ENCODE measurements around the gene ACP3. TPM values are rescaled to one million over a fixed set of nuclear protein-coding genes. Genes with fewer than 3 reads are reported as not detected.
"Not testable (repeated sequence)": the region's sequence is repeated elsewhere in the genome, so short reads cannot be mapped to it uniquely, and the experiment has no call there.

ACP3 gene
- total RNA-seq, 1 experiment from 2014 or later = 0.62 TPM

GRCh38 chr3:132362329-132362728 lies 45.1 kb downstream of the ACP3 start:
- Histone ChIP-seq H3K36me3 (replicated peaks; ENCODE audit: control insufficient read depth, insufficient read depth, low read length) (no peaks in the 10 kb centered on the region), H3K4me3 (ENCODE audit: insufficient read depth, low read depth, low read length) (no peak overlapping the region), H3K27me3 (ENCODE audit: control insufficient read depth, insufficient read depth, low read length) (no peaks in the 10 kb centered on the region)
- no peak for DNase-seq

DNA sequence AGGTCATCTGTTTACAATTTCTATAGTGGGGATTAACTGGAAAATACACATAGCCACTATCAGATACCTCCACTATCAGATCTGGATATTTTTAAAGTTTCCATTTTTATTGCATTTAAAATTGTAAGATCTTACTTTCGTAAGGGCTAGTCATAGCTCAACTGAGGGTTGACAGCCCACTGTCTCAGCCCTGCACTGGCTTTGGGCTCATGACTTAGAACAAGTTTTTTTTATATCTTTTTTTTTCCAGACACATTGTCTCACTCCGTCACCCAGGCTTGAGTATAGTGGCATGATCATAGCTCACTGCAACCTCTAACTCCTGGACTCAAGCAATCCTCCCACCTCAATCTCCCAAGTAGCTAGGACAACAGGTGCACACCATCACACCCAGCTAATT lies 51.3 kb downstream of the ACP3 start:
- H3K36me3 ChIP-seq (replicated peaks; ENCODE audit: control insufficient read depth, insufficient read depth, low read length) = no peaks in the 10 kb centered on the region
- no peak overlapping the region for H3K4me3 ChIP-seq (ENCODE audit: insufficient read depth, low read depth, low read length)
- no peaks in the 10 kb centered on the region for H3K27me3 ChIP-seq (ENCODE audit: control insufficient read depth, insufficient read depth, low read length)
- no peak for DNase-seq

GRCh38 chr3:132368962-132369361 lies 51.8 kb downstream of the ACP3 start:
- Histone ChIP-seq H3K27me3 (ENCODE audit: control insufficient read depth, insufficient read depth, low read length) (no peaks in the 10 kb centered on the region), H3K36me3 (replicated peaks; ENCODE audit: control insufficient read depth, insufficient read depth, low read length) (no peaks in the 10 kb centered on the region), H3K4me3 (ENCODE audit: insufficient read depth, low read depth, low read length) (no peak overlapping the region)
- no peak for DNase-seq

- H3K4me3 ChIP-seq (ENCODE audit: insufficient read depth, low read depth, low read length) = peak overlapping the region; percentile 37
- H3K36me3 ChIP-seq (replicated peaks; ENCODE audit: control insufficient read depth, insufficient read depth, low read length); H3K27me3 ChIP-seq (ENCODE audit: control insufficient read depth, insufficient read depth, low read length); DNase-seq: not testable (repeated sequence)
These were observed 59.7 kb downstream of the ACP3 start for GRCh38 chr3:132376945-132377354.

DNA sequence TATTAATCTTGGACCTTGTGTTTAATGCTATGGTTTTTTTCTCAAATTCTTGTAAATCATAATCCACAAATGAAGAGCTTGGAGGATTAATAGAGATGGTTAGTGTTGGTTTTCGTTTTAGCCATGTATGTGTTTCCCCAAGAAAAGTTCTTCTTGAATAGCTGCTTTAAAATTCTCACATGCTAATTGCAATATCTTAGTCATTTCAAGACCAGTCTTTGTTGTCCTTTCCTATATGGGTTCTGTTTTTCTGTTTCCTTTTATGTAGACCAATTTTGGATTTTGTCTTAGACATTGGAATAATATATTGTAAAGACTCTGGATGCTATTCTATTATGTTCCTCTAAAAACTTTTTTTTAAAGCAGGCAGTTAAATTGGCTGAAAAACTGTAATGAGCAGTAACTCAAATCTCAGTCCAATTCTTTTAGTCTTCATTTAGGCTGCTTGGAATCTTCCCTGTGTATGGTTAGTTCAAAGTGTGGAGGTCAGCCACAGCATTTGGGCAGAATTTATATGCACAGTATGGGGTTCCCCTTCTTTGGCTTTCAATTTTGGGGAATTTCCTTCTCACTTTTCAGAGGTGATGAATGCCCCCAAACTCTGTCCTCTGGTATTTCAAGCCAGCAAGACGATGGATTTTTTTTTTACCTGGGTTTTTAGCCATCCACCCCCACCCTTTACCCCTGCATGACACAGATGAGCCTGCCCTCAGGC lies 61.0 kb downstream of the ACP3 start:
- H3K36me3 ChIP-seq (replicated peaks; ENCODE audit: control insufficient read depth, insufficient read depth, low read length) = no peaks in the 10 kb centered on the region
- no peak for DNase-seq
- no peaks in the 10 kb centered on the region for H3K27me3 ChIP-seq (ENCODE audit: control insufficient read depth, insufficient read depth, low read length)
- H3K4me3 ChIP-seq (ENCODE audit: insufficient read depth, low read depth, low read length) = no peak overlapping the region

DNA sequence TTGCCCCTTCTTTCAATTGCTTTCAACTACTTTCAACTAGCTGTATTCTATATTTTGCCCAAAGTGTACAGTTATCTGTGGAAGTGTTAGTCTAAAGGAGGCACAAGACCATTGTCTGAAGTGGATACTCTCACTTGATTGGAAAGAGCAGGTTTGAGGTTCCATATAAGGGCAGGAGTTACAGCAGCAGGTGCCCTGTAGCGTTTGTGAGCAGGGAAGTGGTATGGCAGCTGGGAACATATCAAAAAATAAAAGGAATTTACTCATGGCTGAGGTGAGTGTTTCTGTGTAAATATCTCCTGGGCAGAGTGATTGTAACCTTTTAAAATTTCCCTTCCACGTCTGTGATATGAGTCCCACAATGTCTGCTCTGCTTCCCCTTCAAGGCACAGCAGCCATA lies 61.6 kb downstream of the ACP3 start:
- Histone ChIP-seq H3K36me3 (replicated peaks; ENCODE audit: control insufficient read depth, insufficient read depth, low read length) (no peaks in the 10 kb centered on the region), H3K4me3 (ENCODE audit: insufficient read depth, low read depth, low read length) (no peak overlapping the region)
- DNase-seq = no peak

DNA sequence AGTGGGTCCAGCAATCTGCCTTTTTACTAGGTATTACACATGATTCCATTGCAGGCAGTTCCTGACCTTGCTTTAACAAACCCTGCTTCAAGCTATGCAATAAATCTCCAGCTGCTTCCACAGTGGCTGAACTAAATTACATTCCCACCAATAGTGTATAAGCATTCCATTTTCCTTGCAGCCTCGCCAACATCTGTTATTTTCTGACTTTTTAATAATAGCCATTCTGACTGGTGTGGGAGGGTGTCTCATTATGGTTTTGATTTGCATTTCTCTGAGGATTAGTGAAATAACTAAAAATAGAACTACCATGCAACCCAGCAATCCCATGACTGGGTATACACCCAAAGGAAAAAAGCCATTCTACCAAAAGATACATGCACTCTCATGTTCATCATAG lies 63.7 kb downstream of the ACP3 start:
- Histone ChIP-seq H3K27me3 (ENCODE audit: control insufficient read depth, insufficient read depth, low read length) (no peaks in the 10 kb centered on the region), H3K4me3 (ENCODE audit: insufficient read depth, low read depth, low read length) (no peak overlapping the region), H3K36me3 (replicated peaks; ENCODE audit: control insufficient read depth, insufficient read depth, low read length) (no peaks in the 10 kb centered on the region)
- DNase-seq = no peak

More for the DNA sequence above, 61.6 kb downstream of the ACP3 start:
- H3K27me3 ChIP-seq (ENCODE audit: control insufficient read depth, insufficient read depth, low read length) = no peaks in the 10 kb centered on the region

- no peak for DNase-seq
- H3K36me3 ChIP-seq (replicated peaks; ENCODE audit: control insufficient read depth, insufficient read depth, low read length) = no peaks in the 10 kb centered on the region
- no peak overlapping the region for H3K4me3 ChIP-seq (ENCODE audit: insufficient read depth, low read depth, low read length)
- H3K27me3 ChIP-seq (ENCODE audit: control insufficient read depth, insufficient read depth, low read length) = no peaks in the 10 kb centered on the region
These were observed 64.2 kb downstream of the ACP3 start for GRCh38 chr3:132381348-132381944.

DNA sequence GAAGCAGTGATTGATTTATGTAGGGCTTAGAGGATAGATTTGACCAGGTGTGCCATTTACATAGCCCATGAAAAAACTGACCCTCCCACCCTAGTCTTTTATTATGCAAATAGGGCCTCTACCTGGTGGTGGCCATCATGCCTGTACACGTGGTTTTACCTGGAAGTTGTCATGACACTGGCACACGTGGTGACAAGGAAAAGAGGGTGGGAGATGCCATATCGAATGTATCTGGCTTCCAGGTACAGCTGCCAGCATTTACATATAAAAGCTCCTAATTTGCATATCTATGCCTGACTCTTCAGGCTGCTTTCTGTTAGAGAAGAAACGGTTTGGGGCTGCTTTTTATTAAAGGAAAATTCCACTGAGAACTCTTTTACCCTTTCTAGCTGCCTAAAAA lies 65.1 kb downstream of the ACP3 start:
- H3K27me3 ChIP-seq (ENCODE audit: control insufficient read depth, insufficient read depth, low read length) = no peaks in the 10 kb centered on the region
- peak; percentile 56 for DNase-seq
- H3K36me3 ChIP-seq (replicated peaks; ENCODE audit: control insufficient read depth, insufficient read depth, low read length) = no peaks in the 10 kb centered on the region
- no peak overlapping the region for H3K4me3 ChIP-seq (ENCODE audit: insufficient read depth, low read depth, low read length)

DNA sequence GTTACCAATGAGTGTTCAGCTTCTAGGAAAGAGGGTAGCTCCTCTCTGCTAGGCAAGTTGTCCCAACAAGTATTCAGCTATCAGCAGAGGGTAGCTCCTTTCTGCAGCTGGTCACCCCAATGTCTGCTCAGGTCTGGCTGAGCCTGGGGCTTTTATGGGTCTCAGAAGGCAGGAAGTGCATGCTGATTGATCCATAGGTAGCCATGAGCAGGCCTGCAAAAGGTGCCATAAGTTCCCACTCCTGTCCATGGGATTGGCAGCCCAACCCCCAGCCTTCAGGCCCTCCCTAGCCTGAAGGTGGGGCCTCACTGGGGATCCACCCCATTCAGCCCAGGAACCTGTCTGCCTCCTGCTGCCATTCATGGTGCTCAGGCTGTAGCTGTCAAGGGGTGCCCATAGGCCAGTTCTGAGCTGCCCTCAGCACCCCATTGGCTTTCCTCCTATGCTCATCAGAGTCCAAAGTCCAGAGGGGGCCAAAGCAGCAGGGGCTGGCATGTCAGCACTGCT lies 65.5 kb downstream of the ACP3 start:
- H3K4me3 ChIP-seq (ENCODE audit: insufficient read depth, low read depth, low read length) = no peak overlapping the region
- H3K36me3 ChIP-seq (replicated peaks; ENCODE audit: control insufficient read depth, insufficient read depth, low read length) = no peaks in the 10 kb centered on the region
- peak; percentile 31 for DNase-seq
- H3K27me3 ChIP-seq (ENCODE audit: control insufficient read depth, insufficient read depth, low read length) = no peaks in the 10 kb centered on the region

DNA sequence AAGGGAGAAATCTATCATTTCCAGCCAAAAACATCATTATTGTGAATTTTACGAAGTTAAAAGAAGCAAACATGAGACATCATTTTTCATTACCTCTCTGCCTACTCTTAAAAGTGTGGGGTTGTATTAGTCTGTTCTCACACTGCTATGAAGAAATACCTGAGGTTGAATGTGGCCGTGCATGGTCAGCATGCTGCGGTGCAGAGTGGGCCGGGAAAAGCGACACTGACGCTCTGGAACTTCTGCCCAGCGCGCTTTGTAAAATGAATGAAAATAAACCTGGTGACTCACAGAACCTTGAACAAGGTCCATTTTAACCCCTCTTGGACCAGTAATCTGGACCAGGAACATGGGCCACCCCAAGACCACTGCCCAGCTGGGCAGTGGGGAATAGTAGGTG lies 69.1 kb downstream of the ACP3 start:
- no peaks in the 10 kb centered on the region for H3K27me3 ChIP-seq (ENCODE audit: control insufficient read depth, insufficient read depth, low read length)
- DNase-seq = no peak
- no peaks in the 10 kb centered on the region for H3K36me3 ChIP-seq (replicated peaks; ENCODE audit: control insufficient read depth, insufficient read depth, low read length)
- H3K4me3 ChIP-seq (ENCODE audit: insufficient read depth, low read depth, low read length) = no peak overlapping the region

DNA sequence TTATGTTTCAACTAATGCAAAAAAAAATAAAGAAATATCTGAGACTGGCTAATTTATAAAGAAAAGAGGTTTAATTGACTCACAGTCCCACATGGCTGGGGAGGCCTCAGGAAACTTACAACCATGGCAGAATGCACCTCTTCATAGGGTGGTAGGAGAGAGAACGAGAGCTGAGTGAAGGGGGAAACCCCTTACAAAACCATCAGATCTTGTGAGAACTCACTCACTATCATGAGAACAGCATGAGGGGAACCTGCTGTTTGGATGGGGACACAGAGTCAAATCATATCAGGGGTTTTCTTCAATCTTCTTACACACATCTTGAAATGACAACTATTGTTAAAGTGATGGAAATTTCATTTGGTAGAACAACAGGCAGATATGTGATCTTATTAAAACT lies 75.5 kb downstream of the ACP3 start:
- not testable (repeated sequence) for DNase-seq; H3K36me3 ChIP-seq (replicated peaks; ENCODE audit: control insufficient read depth, insufficient read depth, low read length); H3K27me3 ChIP-seq (ENCODE audit: control insufficient read depth, insufficient read depth, low read length); H3K4me3 ChIP-seq (ENCODE audit: insufficient read depth, low read depth, low read length)

DNA sequence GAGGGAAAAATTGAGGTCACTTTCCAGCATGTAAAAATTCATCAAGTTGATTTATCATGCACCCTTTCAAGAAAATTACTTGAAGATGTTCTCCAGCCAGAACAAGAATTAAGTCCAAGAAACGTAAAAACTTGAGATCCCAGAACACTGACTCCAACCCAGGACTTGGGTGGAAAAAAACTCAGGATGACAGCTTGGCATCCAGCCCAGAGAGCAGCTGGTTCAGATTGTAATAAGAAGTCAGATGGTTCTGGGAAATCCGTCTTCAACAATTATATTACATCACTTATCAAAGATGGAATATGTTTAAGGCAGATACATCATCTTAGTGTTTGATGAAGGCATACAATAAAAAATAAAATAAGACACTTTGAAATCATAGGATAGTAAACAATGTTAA lies 77.1 kb downstream of the ACP3 start:
- no peak overlapping the region for H3K4me3 ChIP-seq (ENCODE audit: insufficient read depth, low read depth, low read length)
- DNase-seq = no peak
- H3K27me3 ChIP-seq (ENCODE audit: control insufficient read depth, insufficient read depth, low read length) = no peaks in the 10 kb centered on the region
- H3K36me3 ChIP-seq (replicated peaks; ENCODE audit: control insufficient read depth, insufficient read depth, low read length) = no peaks in the 10 kb centered on the region

- Histone ChIP-seq H3K4me3 (ENCODE audit: insufficient read depth, low read depth, low read length) (no peak overlapping the region), H3K36me3 (replicated peaks; ENCODE audit: control insufficient read depth, insufficient read depth, low read length) (no peaks in the 10 kb centered on the region), H3K27me3 (ENCODE audit: control insufficient read depth, insufficient read depth, low read length) (no peaks in the 10 kb centered on the region)
- peak; percentile 43 for DNase-seq
These were observed 77.9 kb downstream of the ACP3 start for GRCh38 chr3:132395126-132395525.

GRCh38 chr3:132396255-132396654 lies 79.0 kb downstream of the ACP3 start:
- Histone ChIP-seq H3K27me3 (ENCODE audit: control insufficient read depth, insufficient read depth, low read length) (no peaks in the 10 kb centered on the region), H3K4me3 (ENCODE audit: insufficient read depth, low read depth, low read length) (no peak overlapping the region), H3K36me3 (replicated peaks; ENCODE audit: control insufficient read depth, insufficient read depth, low read length) (no peaks in the 10 kb centered on the region)
- DNase-seq = no peak

All from H7 (cell line).